Adrenal gland (tissue), 12 donors: ENCODE results near the gene SEC14L6. TPM values are rescaled to one million over a fixed set of nuclear protein-coding genes. Genes with fewer than 3 reads are reported as not detected.

Source experiments
- DNase-seq, 7 donors: peaks; one replicate each; pipeline ENCODE4 v3.0.0-alpha.2; 2019 to 2020
- H3K27ac ChIP-seq, 5 donors: fragments of 200-600 bp; sonication (generic) in 4 of 5; 1 replicate in 3 of 5; 2 replicates in 2 of 5; pipeline versions ENCODE4 v1.5.1 to v1.8.0; 2016 to 2020; ENCODE audit warnings: mild to moderate bottlenecking in 1 of 5
- H3K27me3 ChIP-seq: fragments of 200-600 bp; 2 replicates; pipeline ENCODE4 v1.8.0; 2021
- H3K36me3 ChIP-seq, 2 donors: fragments of 200-600 bp; replicated peaks in 1 of 2; 1 replicate in 1 of 2; 2 replicates in 1 of 2; pipeline versions ENCODE4 v1.5.1 to v1.8.0; 2018 to 2022
- H3K4me1 ChIP-seq, 2 donors: fragments of 200-600 bp; replicated peaks in 1 of 2; 1 replicate in 1 of 2; 2 replicates in 1 of 2; pipeline versions ENCODE4 v1.5.1 to v1.8.0; 2018 to 2021
- H3K4me3 ChIP-seq, 4 donors: fragments of 200-600 bp; sonication (generic) in 3 of 4; one replicate each; pipeline ENCODE4 v1.5.1; 2016 to 2018
- H3K9me3 ChIP-seq, 3 donors: fragments of 200-600 bp; sonication (generic) in 1 of 3; replicated peaks in 1 of 3; 1 replicate in 2 of 3; 2 replicates in 1 of 3; pipeline versions ENCODE4 v1.5.1 to v1.8.0; 2016 to 2021
- POLR2A ChIP-seq, 2 donors: fragments of 450-650 bp; IDR thresholded peaks; one replicate each; pipeline ENCODE4 v1.6.1; 2017; ENCODE audit warnings: antibody characterized with exemption in 2 of 2, mild to moderate bottlenecking in 2 of 2, moderate library complexity in 1 of 2
- WGBS, 4 donors: extraction: QIAGEN DNeasy Blood & Tissue Kit in 2 of 4; methylation state at CpG; one replicate each; pipeline versions ENCODE4 v1.1.5 to v1.1.7; 2013 to 2017; 5-methylcytosine and 5-hydroxymethylcytosine counted together
- intact Hi-C, 2 donors: fragments of 100-400 bp; cut with DNase I; formaldehyde crosslinking; loops; one replicate each; pipeline versions ENCODE4 v1.14.1 to v1.15.0; 2022 to 2023
- polyA plus RNA-seq, 3 donors: library from polyadenylated mRNA; stranded (reverse); fragments of 200-250 nt in 2 of 3; fragments of 350-450 nt in 1 of 3; fragmentation: Illumina TruSeq in 1 of 3; extraction: RNeasy Lipid Tissue Mini Kit (QIAGEN cat#74804) in 1 of 3; gene quantifications; one replicate each; pipeline ENCODE4 v1.2.3, GENCODE V29; 2013 to 2014
- total RNA-seq, 9 donors: library from RNA; depleted of rRNA in 4 of 9; stranded (reverse); fragments of >200 nt in 4 of 9; fragments of 120-200 nt in 1 of 9; fragmentation: NEBNext Ultra II Directional in 1 of 9; extraction: Animal tissue kit (Norgen Biotek cat#: 25700) in 1 of 9; gene quantifications; one replicate each; pipeline versions ENCODE4 v1.1.0 to v1.2.4, GENCODE V29; 2013 to 2023
- TF ChIP-seq, protein P1 (sequence below), 6 experiments: fragments of 450-650 bp in 4 of 6; fragments of 200-600 bp in 2 of 6; sonication (generic) in 1 of 6; IDR thresholded peaks; 1 replicate in 5 of 6; 2 replicates in 1 of 6; pipeline versions ENCODE4 v1.5.1 to v1.8.0; 2016 to 2021; ENCODE audit warnings: antibody characterized with exemption in 6 of 6, mild to moderate bottlenecking in 2 of 6, moderate library complexity in 1 of 6
- donor health status: healthy with polysubstance abuse.
- donor health status: Bipolar disorder and iron deficiency.
- donor health status: DM: yes; HTN: yes; CAD: no.
- donor health status: DM: no; HTN: no; CAD: no.
- donor health status: DM: no; HTN: no; CAD: no.
- donor health status: DM: yes; HTN: yes; CAD: no.

The SEC14L6 gene
- total and polyA plus RNA-seq, 12 donors: 0.19 to 4.3 (median 1.2) TPM; not detected in 1

DNA sequence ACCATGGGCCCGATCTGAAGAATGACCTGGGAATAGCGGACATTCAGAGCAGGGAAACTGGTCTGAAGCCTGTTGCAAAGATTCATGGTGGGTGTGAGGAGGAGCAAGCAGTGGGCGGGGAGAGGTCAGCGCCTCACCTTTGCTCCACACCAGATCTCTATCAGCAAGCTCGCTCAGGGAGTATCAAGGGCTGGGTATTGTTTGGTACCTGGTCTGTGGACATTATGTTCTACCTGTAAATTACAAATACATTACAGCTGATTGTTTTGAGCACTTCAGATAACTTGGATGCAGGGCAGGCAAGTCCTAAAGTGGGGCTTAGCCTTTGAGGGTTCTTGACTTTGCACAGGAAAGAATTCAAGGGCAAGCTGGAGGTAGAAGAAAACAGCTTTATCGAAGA lies 30.3 kb downstream of the SEC14L6 start:
- H3K36me3 ChIP-seq: no peaks in the 10 kb centered on the region
- no peak for TF ChIP-seq POLR2A (IDR thresholded peaks at IDR 0.05)
- TF ChIP-seq, protein P1, sequence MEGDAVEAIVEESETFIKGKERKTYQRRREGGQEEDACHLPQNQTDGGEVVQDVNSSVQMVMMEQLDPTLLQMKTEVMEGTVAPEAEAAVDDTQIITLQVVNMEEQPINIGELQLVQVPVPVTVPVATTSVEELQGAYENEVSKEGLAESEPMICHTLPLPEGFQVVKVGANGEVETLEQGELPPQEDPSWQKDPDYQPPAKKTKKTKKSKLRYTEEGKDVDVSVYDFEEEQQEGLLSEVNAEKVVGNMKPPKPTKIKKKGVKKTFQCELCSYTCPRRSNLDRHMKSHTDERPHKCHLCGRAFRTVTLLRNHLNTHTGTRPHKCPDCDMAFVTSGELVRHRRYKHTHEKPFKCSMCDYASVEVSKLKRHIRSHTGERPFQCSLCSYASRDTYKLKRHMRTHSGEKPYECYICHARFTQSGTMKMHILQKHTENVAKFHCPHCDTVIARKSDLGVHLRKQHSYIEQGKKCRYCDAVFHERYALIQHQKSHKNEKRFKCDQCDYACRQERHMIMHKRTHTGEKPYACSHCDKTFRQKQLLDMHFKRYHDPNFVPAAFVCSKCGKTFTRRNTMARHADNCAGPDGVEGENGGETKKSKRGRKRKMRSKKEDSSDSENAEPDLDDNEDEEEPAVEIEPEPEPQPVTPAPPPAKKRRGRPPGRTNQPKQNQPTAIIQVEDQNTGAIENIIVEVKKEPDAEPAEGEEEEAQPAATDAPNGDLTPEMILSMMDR (IDR thresholded peaks at IDR 0.05): no peak
- intact Hi-C loops: no loop called here
- H3K4me3 ChIP-seq: no peak overlapping the region
- DNase-seq: no peak
- H3K9me3 ChIP-seq: no peaks in the 10 kb centered on the region
- H3K4me1 ChIP-seq: no peaks in the 10 kb centered on the region
- WGBS, 4 donors: 86 to 93% (median 91%) methylated on average over 6 of the region's 6 CpGs
- no peaks in the 10 kb centered on the region for H3K27me3 ChIP-seq
- H3K27ac ChIP-seq: no peak overlapping the region

DNA sequence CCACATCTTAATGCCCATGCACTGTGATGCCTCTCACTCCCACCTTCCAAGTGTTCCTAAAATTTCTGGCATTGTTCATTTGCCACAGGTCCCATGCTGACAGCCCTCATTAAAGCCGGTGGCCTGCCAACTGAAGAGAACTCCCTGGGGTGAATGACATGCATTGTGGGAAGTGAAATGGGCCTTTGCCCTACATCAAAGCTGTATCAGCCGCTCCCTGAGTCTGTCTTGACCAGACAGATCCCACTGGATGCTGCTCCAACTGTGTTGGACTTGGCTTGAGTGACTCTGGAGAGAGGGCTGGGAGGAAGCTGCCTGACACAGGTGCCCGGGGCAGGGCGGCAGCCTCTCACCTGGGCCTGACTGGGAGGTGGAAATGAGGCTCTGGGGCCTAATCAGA lies 32.3 kb downstream of the SEC14L6 start:
- WGBS, 4 donors: 75 to 100% (median 92%) methylated on average over 2 to 4 of the region's 4 CpGs
- Histone ChIP-seq H3K27me3 (no peaks in the 10 kb centered on the region), H3K4me1 (no peaks in the 10 kb centered on the region), H3K9me3 (no peaks in the 10 kb centered on the region), H3K4me3 (no peak overlapping the region), H3K36me3 (no peaks in the 10 kb centered on the region), H3K27ac (no peak overlapping the region)
- intact Hi-C loops: no loop called here
- TF ChIP-seq, protein P1 (IDR thresholded peaks at IDR 0.05): no peak
- TF ChIP-seq POLR2A (IDR thresholded peaks at IDR 0.05): no peak
- DNase-seq: no peak

DNA sequence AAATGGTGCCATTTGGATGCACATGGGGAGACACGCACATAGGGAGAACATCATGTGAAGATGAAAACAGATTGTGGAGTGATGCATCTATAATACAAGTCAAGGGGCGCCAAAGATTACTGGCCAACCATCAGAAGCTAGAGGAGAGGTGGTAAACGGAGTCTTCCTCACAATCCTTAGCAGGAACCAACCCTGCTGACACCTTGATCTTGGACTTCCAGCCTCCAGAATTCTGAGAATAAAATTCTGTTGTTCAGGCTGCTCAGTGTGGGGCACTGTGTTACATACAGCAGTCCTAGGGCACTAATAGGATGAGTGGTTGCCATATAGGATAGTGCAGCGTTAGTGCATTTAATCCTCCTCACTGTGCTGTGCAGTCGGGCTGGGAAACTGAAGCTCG lies 33.1 kb downstream of the SEC14L6 start:
- Histone ChIP-seq H3K4me1 (no peaks in the 10 kb centered on the region), H3K4me3 (no peak overlapping the region), H3K27ac (no peak overlapping the region), H3K9me3 (no peaks in the 10 kb centered on the region), H3K36me3 (no peaks in the 10 kb centered on the region), H3K27me3 (no peaks in the 10 kb centered on the region)
- intact Hi-C loops: no loop called here
- 88 to 93% (median 91%) methylated on average over 3 to 6 of the region's 6 CpGs for WGBS, 4 donors
- DNase-seq: no peak
- TF ChIP-seq, protein P1 (IDR thresholded peaks at IDR 0.05): no peak
- TF ChIP-seq POLR2A (IDR thresholded peaks at IDR 0.05): no peak

DNA sequence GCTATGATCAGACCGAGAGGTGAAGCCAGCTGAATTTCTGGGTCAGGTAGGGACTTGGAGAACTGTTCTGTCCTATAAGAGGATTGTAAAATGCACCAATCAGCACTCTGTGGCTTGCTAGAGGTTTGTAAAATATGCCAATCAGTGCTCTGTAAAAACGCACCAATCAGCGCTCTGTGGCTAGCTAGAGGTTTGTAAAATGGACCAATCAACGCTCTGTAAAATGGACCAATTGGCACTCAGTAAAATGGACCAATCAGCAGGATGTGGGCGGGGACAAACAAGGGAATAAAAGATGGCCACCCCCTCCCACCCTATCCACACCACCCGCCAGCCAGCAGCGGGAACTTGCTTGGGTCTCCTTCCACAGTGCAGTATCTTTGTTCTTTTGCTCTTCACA lies 34.6 kb downstream of the SEC14L6 start:
- no peaks in the 10 kb centered on the region for H3K4me1 ChIP-seq
- 82 to 90% (median 87%) methylated on average over 7 of the region's 7 CpGs for WGBS, 4 donors
- H3K4me3 ChIP-seq: no peak overlapping the region
- no peaks in the 10 kb centered on the region for H3K27me3 ChIP-seq
- TF ChIP-seq POLR2A (IDR thresholded peaks at IDR 0.05): no peak
- TF ChIP-seq, protein P1 (IDR thresholded peaks at IDR 0.05): no peak
- H3K9me3 ChIP-seq: no peaks in the 10 kb centered on the region
- no peak for DNase-seq
- intact Hi-C loops: no loop called here
- H3K36me3 ChIP-seq: no peaks in the 10 kb centered on the region
- no peak overlapping the region for H3K27ac ChIP-seq
